GM19467 (cell line): ENCODE results near the gene WASF2.
A peak's percentile ranks its signal among the peaks of the same experiment; 100 is the strongest.
"Not testable (repeated sequence)": the region's sequence is repeated elsewhere in the genome, so short reads cannot be mapped to it uniquely, and the experiment has no call there.

ENCODE experiments used
- ATAC-seq: cut with Tn5 transposase; IDR thresholded peaks from one replicate; pipeline ENCODE4 v1.9.1; 2021; ENCODE audit warnings: mild to moderate bottlenecking, moderate library complexity; ENCODE audit not compliant: unreplicated experiment

Gene WASF2

GRCh38 chr1:27399251-27400025, 90.5 kb downstream of the WASF2 start:
- ATAC-seq, result no peak

GRCh38 chr1:27398405-27399149, 91.4 kb downstream of the WASF2 start:
- no peak for ATAC-seq

- ATAC-seq, result no peak
These were observed 92.2 kb downstream of the WASF2 start for GRCh38 chr1:27397749-27398148.

- no peak for ATAC-seq
These were observed 92.9 kb downstream of the WASF2 start for GRCh38 chr1:27397110-27397509.

- ATAC-seq, result no peak
These were observed 94.3 kb downstream of the WASF2 start for GRCh38 chr1:27395441-27396195.

GRCh38 chr1:27394925-27395324, 95.0 kb downstream of the WASF2 start:
- ATAC-seq, result no peak

GRCh38 chr1:27394282-27394658, 95.7 kb downstream of the WASF2 start:
- no peak for ATAC-seq

- no peak for ATAC-seq
These were observed 96.2 kb downstream of the WASF2 start for GRCh38 chr1:27393641-27394281.

GRCh38 chr1:27392778-27393635, 97.0 kb downstream of the WASF2 start:
- ATAC-seq, result no peak

GRCh38 chr1:27392096-27392777, 97.7 kb downstream of the WASF2 start, which contains the start of gene GPR3:
Gene GPR3 (plus strand): TSS chr1:27392622. CDS start chr1:27393799, 1,177 bp downstream.
- peak; percentile 76 for ATAC-seq

GRCh38 chr1:27391511-27392095, 98.4 kb downstream of the WASF2 start:
- ATAC-seq, result no peak

GRCh38 chr1:27388337-27389005, 101.5 kb downstream of the WASF2 start:
- no peak for ATAC-seq

GRCh38 chr1:27384797-27385196, 105.2 kb downstream of the WASF2 start:
- ATAC-seq, result not testable (repeated sequence)

GRCh38 chr1:27383661-27384060, 106.3 kb downstream of the WASF2 start:
- no peak for ATAC-seq

- ATAC-seq, result no peak
These were observed 106.8 kb downstream of the WASF2 start, which contains the start of gene CD164L2 for GRCh38 chr1:27383039-27383605. Gene CD164L2 (minus strand): TSS chr1:27383333. CDS start chr1:27383239, 94 bp downstream.

- ATAC-seq, result no peak
These were observed 107.8 kb downstream of the WASF2 start for GRCh38 chr1:27381969-27382762.
